OCI-M2 (cell line): ENCODE measurements around the gene COBL.

Source experiments
- DNase-seq: peaks from one replicate; lab custom pipeline; 2025; ENCODE audit not compliant: unreplicated experiment; lab: John Stamatoyannopoulos, UW

COBL gene

GRCh38 chr7:51316666-51317581, at the start of gene COBL:
COBL (minus strand) TSS chr7:51316809; CDS start chr7:51316633, 176 bp downstream.
- no peak for DNase-seq

- DNase-seq: no peak
These were observed 49.6 kb upstream of the COBL start for GRCh38 chr7:51366172-51366728.

- DNase-seq: no peak
These were observed 41.2 kb upstream of the COBL start for GRCh38 chr7:51357821-51358220.

- DNase-seq: no peak
These were observed 40.4 kb upstream of the COBL start for GRCh38 chr7:51356849-51357516.

- no peak for DNase-seq
These were observed 38.3 kb upstream of the COBL start for GRCh38 chr7:51354897-51355296.

GRCh38 chr7:51354434-51354833, 37.8 kb upstream of the COBL start:
- DNase-seq: no peak

GRCh38 chr7:51352174-51353100, 35.8 kb upstream of the COBL start:
- DNase-seq: no peak

GRCh38 chr7:51351661-51352060, 35.1 kb upstream of the COBL start:
- DNase-seq: no peak

- no peak for DNase-seq
These were observed 33.9 kb upstream of the COBL start for GRCh38 chr7:51350546-51350896.

- DNase-seq: no peak
These were observed 33.4 kb upstream of the COBL start for GRCh38 chr7:51349820-51350545.

- DNase-seq: no peak
These were observed 29.5 kb upstream of the COBL start for GRCh38 chr7:51346126-51346525.

GRCh38 chr7:51344406-51345138, 28.0 kb upstream of the COBL start:
- DNase-seq: no peak

GRCh38 chr7:51340936-51341335, 24.3 kb upstream of the COBL start:
- no peak for DNase-seq

- DNase-seq: no peak
These were observed 23.6 kb upstream of the COBL start for GRCh38 chr7:51340029-51340838.

- no peak for DNase-seq
These were observed 18.4 kb upstream of the COBL start for GRCh38 chr7:51335057-51335456.

GRCh38 chr7:51329696-51330263, 13.2 kb upstream of the COBL start:
- DNase-seq: no peak

GRCh38 chr7:51328351-51328801, 11.8 kb upstream of the COBL start:
- no peak for DNase-seq

- DNase-seq: no peak
These were observed 10.7 kb upstream of the COBL start for GRCh38 chr7:51327287-51327717.
